ENCODE data around the gene HPCAL1. TPM values are rescaled to one million over a fixed set of nuclear protein-coding genes. Genes with fewer than 3 reads are reported as not detected.

HPCAL1 gene
- total and polyA plus RNA-seq, 2 of the 8 experiments (the other 6 are each of a cell fraction or from before 2014, with no cell fraction given), result 5.8 to 8.6 TPM

DNA sequence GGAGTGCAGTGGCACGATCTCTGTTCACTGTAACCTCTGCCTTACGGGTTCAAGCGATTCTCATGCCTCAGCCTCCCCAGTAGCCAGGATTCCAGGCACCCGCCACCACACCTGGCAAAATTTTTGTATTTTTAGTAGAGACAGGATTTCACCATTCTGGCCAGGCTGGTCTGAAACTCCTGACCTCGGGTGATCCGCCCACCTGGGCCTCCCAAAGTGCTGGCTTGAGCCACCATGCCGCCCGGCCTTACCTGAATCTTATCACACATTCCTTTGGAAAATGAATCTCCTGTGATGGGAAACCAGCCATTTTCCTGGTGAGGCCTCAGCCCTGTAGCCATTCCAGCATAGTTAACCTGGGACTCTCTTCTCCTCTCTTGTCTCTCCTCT lies 57.8 kb downstream of the HPCAL1 start (continued):
- TF ChIP-seq RNF2 (IDR thresholded peaks at IDR 0.05; ENCODE audit: borderline replicate concordance, low read depth, low read length, missing control alignments, poor library complexity, severe bottlenecking) (no peak), KDM5A (IDR thresholded peaks at IDR 0.05; ENCODE audit: low read length) (no peak), CTBP2 (IDR thresholded peaks at IDR 0.05; ENCODE audit: borderline replicate concordance, insufficient read depth, insufficient read length, low read length) (no peak), NANOG (IDR thresholded peaks at IDR 0.05; ENCODE audit: insufficient read depth, low read depth, low read length, poor library complexity, severe bottlenecking) (no peak), TAF7 (optimal IDR thresholded peaks at IDR 0.05; ENCODE audit: borderline replicate concordance, low read depth, low read length) (no peak), KDM4A (IDR thresholded peaks at IDR 0.05; ENCODE audit: low read depth, low read length, severe bottlenecking) (no peak), CBX5 (IDR thresholded peaks at IDR 0.05; ENCODE audit: low read depth, low read length) (no peak), BACH1 (IDR thresholded peaks at IDR 0.05; ENCODE audit: low read length) (no peak)
